K562 (cell line): Measurements from ENCODE around the gene GFRA1. TPM values are rescaled to one million over a fixed set of nuclear protein-coding genes. Genes with fewer than 3 reads are reported as not detected.

Experiments
- ATAC-seq: fragments of 200-7000 bp; cut with Tn5 transposase; 3 replicates; pipeline ENCODE4 v1.9.1; 2020; ENCODE audit warnings: moderate library complexity
- BruUV-seq: library from RNA; stranded (reverse); fragments of 400-500 nt; replicated peaks from 2 replicates; lab custom pipeline; 2021; lab: Mats Ljungman, UMichigan
- CTCF ChIA-PET: fragments of 300-600 bp; formaldehyde crosslinking; extraction: SDS; loops from one replicate; lab custom pipeline; 2021; ENCODE audit warnings: low intra/inter-chr PET ratio; lab: Yijun Ruan, JAX
- POLR2A ChIA-PET: fragments of 300-600, 350-650 bp; sonication (Branson Sonifier 250); formaldehyde crosslinking; extraction: SDS; loops from one replicate; lab custom pipeline; 2021; ENCODE audit warnings: antibody characterized with exemption, inconsistent platforms; lab: Yijun Ruan, JAX
- DNase-seq, 4 experiments: peaks; one replicate each; pipeline versions ENCODE4 v3.0.0 to v3.0.0-alpha.2; 2011 to 2018; ENCODE audit warnings: low spot score in 3 of 4, mixed read lengths in 3 of 4; ENCODE audit errors: extremely low read depth in 1 of 4
- FAIRE-seq: peaks from 2 replicates; lab custom pipeline; 2011; peaks lifted over from hg19 to GRCh38; lab: Jason Lieb, UNC
- H2AFZ ChIP-seq: 2 replicates; pipeline ENCODE4 v1.6.0; 2011; ENCODE audit warnings: low read depth, low read length, control low read depth, inconsistent platforms
- H3K27ac ChIP-seq: fragments of 200-600 bp; 3 replicates; pipeline ENCODE4 v1.8.0; 2011; ENCODE audit warnings: low read depth, mild to moderate bottlenecking, control low read depth, inconsistent platforms, low read length, moderate library complexity, mixed read lengths; ENCODE audit errors: extremely low read depth
- H3K27me3 ChIP-seq, 2 experiments: fragments of 300-600 bp in 1 of 2; 2 replicates in 1 of 2; 3 replicates in 1 of 2; pipeline versions ENCODE4 v1.6.0 to v1.8.0; 2011; ENCODE audit warnings: inconsistent platforms in 2 of 2, low read length in 2 of 2, mild to moderate bottlenecking in 1 of 2, mixed read lengths in 1 of 2, moderate library complexity in 1 of 2; ENCODE audit not compliant: control insufficient read depth in 2 of 2, insufficient read depth in 2 of 2
- H3K36me3 ChIP-seq: fragments of 300-600 bp; 3 replicates; pipeline ENCODE4 v1.8.0; 2011; ENCODE audit warnings: mild to moderate bottlenecking, low read length, inconsistent platforms; ENCODE audit not compliant: control insufficient read depth, insufficient read depth
- H3K4me1 ChIP-seq, 2 experiments: fragments of 200-600 bp in 1 of 2; replicated peaks in 1 of 2; 2 replicates in 1 of 2; 3 replicates in 1 of 2; pipeline versions ENCODE4 v1.5.1 to v1.8.0; 2011; ENCODE audit warnings: inconsistent platforms in 2 of 2, low read length in 2 of 2, mild to moderate bottlenecking in 1 of 2, mixed read lengths in 1 of 2, moderate library complexity in 1 of 2; ENCODE audit not compliant: control insufficient read depth in 2 of 2, insufficient read depth in 2 of 2
- H3K4me2 ChIP-seq: 2 replicates; pipeline ENCODE4 v1.6.1; 2011; ENCODE audit warnings: low read length, control low read depth, inconsistent platforms, mixed read lengths; ENCODE audit not compliant: insufficient read depth
- H3K4me3 ChIP-seq: fragments of 200-600 bp; sonication (generic), shearing (Covaris generic); 2 replicates; pipeline ENCODE4 v1.5.1; 2016; ENCODE audit warnings: control low read depth, inconsistent platforms
- H3K79me2 ChIP-seq: fragments of 200-600 bp; 3 replicates; pipeline ENCODE4 v1.8.0; 2011; ENCODE audit warnings: low read length, inconsistent platforms; ENCODE audit not compliant: control insufficient read depth, insufficient read depth
- H3K9ac ChIP-seq, 2 experiments: 2 replicates each; pipeline versions ENCODE4 v1.6.0 to v1.6.1; 2011; ENCODE audit warnings: low read depth in 2 of 2, low read length in 2 of 2, control low read depth in 1 of 2, inconsistent platforms in 1 of 2, mild to moderate bottlenecking in 1 of 2, mixed read lengths in 1 of 2; ENCODE audit not compliant: insufficient read depth in 1 of 2
- H3K9me1 ChIP-seq: one replicate; pipeline ENCODE4 v1.6.0; 2011; ENCODE audit warnings: inconsistent platforms, mild to moderate bottlenecking, low read length, moderate library complexity; ENCODE audit not compliant: control insufficient read depth, insufficient read depth
- H3K9me3 ChIP-seq: replicated peaks from 2 replicates; pipeline ENCODE4 v1.5.1; 2011; ENCODE audit warnings: low read depth, low read length, inconsistent platforms; ENCODE audit not compliant: control insufficient read depth, insufficient read depth
- H4K20me1 ChIP-seq: replicated peaks from 2 replicates; pipeline ENCODE4 v1.6.1; 2011; ENCODE audit warnings: low read length, inconsistent platforms, mixed read lengths; ENCODE audit not compliant: control insufficient read depth, insufficient read depth
- CREB3 ChIP-seq: fragments of 450-650 bp; conservative IDR thresholded peaks from 2 replicates; pipeline ENCODE4 v1.6.1; 2016; ENCODE audit warnings: missing genetic modification characterization, low read depth, mild to moderate bottlenecking, missing compliant biosample characterization, moderate library complexity
- HOXB6 ChIP-seq: fragments of 250-450 bp; sonication (Bioruptor Pico); IDR thresholded peaks from 2 replicates; pipeline ENCODE4 v1.5.1; 2022; ENCODE audit warnings: mild to moderate bottlenecking, borderline replicate concordance
- NFIC ChIP-seq: fragments of 450-650 bp; IDR thresholded peaks from 2 replicates; pipeline ENCODE4 v1.6.1; 2017; ENCODE audit warnings: mild to moderate bottlenecking, inconsistent platforms
- RB1 ChIP-seq: fragments of 450-650 bp; IDR thresholded peaks from 2 replicates; pipeline ENCODE4 v1.6.1; 2017; ENCODE audit warnings: low read depth, mild to moderate bottlenecking
- TCF3 ChIP-seq: sonication (generic); formaldehyde crosslinking; IDR thresholded peaks from 2 replicates; pipeline ENCODE4 v1.4.0; 2020; ENCODE audit warnings: mild to moderate bottlenecking, missing genetic modification reagents
- ZNF316 ChIP-seq: fragments of 450-650 bp; IDR thresholded peaks from 2 replicates; pipeline ENCODE4 v1.6.1; 2016
- WGBS: fragments of 100-300 bp; shearing (Covaris generic); methylation state at CpG from one replicate; pipeline ENCODE4 v1.1.6; 2016; ENCODE audit warnings: low coverage, mixed read lengths; ENCODE audit not compliant: insufficient coverage; ENCODE audit errors: missing lambda C conversion rate; 5-methylcytosine and 5-hydroxymethylcytosine counted together
- in situ Hi-C: fragments of 300-500 bp; cut with MboI; formaldehyde crosslinking; loops from 4 replicates; pipeline ENCODE4 v1.15.0; 2018; ENCODE audit warnings: inconsistent platforms, mixed read lengths
- intact Hi-C: fragments of 100-400 bp; cut with micrococcal nuclease; formaldehyde crosslinking; loops from 2 replicates; pipeline ENCODE4 v1.14.2; 2022
- polyA plus RNA-seq, 8 experiments: library from polyadenylated mRNA; depleted of rRNA in 4 of 8; stranded (reverse) in 5 of 8; unstranded in 3 of 8; fragments of >200 nt; fragmentation: Nextera tagmentation in 2 of 8; fragmentation: Illumina TruSeq in 1 of 8; extraction: Ambion mirVana in 2 of 8; extraction: Trizol in 1 of 8; gene quantifications; 2 replicates each; pipeline versions ENCODE4 v1.2.1 to v1.2.3, GENCODE V29; 2011 to 2014; ENCODE audit warnings: inconsistent platforms in 1 of 8, missing spikeins in 1 of 8
- total RNA-seq, 7 experiments: library from RNA; depleted of rRNA in 6 of 7; stranded (reverse); fragments of >200 nt in 6 of 7; fragmentation: Illumina TruSeq in 2 of 7; extraction: Trizol in 2 of 7; gene quantifications; 2 replicates each; pipeline versions ENCODE4 v1.2.1 to v1.2.3, GENCODE V29; 2011 to 2021; ENCODE audit warnings: low replicate concordance in 1 of 7
- TF ChIP-seq, protein P1 (sequence below): fragments of 250-450 bp; sonication (Bioruptor Pico); IDR thresholded peaks from 2 replicates; pipeline ENCODE4 v1.5.1; 2021; ENCODE audit warnings: mild to moderate bottlenecking

The GFRA1 gene
- total and polyA plus RNA-seq, 9 of the 15 experiments (the other 6 are each of a cell fraction or from before 2014, with no cell fraction given) = 0.04 TPM; not detected in 8

DNA sequence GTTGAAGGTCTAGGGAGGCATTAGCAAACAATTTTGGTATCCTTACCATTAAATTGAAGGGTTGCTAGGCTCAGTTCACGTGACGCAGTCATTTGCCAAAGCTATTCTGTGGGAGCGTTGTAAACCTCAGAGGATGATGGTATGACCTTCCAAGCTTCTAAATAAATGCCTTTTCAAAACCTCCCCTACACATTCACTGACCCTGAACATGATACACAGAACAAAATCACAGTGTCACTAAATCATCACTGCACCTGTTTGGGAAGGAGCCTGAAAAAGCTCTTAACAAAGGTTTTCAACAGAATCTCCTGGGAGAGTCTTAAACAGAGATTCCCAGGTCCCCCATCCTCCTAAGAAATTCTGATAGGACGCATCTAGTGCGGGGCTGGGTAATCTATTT lies 38.0 kb upstream of the GFRA1 start (continued):
- TF ChIP-seq HOXB6 (CRISPR knock-in tag) = no peak
- TF ChIP-seq TCF3 = no peak
- no peak for TF ChIP-seq RB1
- TF ChIP-seq ZNF316 = no peak
- TF ChIP-seq, protein P1, sequence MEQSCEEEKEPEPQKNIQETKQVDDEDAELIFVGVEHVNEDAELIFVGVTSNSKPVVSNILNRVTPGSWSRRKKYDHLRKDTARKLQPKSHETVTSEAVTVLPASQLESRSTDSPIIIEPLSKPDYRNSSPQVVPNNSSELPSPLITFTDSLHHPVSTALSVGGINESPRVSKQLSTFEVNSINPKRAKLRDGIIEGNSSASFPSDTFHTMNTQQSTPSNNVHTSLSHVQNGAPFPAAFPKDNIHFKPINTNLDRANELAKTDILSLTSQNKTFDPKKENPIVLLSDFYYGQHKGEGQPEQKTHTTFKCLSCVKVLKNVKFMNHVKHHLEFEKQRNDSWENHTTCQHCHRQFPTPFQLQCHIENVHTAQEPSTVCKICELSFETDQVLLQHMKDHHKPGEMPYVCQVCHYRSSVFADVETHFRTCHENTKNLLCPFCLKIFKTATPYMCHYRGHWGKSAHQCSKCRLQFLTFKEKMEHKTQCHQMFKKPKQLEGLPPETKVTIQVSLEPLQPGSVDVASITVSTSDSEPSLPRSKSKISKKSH = no peak
- no peak for TF ChIP-seq CREB3 (tag)

DNA sequence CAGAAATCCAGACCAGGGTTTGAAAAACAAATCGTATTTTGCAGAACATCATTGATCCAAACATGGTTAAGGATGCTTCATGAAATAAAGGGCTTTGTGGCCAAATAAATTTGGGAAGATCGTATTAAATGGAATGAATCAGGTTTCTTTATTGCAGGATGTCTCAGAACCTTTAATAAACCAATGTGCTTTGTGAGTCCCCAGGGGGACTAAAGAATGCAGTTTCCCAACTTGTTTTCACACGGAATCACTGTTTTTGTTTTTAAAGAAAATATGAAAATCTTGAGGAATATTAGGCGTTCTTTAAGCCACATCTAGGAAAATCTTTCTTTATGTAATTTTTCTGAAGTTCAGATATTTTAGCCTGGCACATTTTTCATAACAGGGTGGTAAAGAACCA lies 34.4 kb upstream of the GFRA1 start:
- intact Hi-C loops = no loop called here
- H3K9me3 ChIP-seq = no peaks in the 10 kb centered on the region
- H3K36me3 ChIP-seq = no peaks in the 10 kb centered on the region
- TF ChIP-seq RB1 (no peak), NFIC (no peak)
- TF ChIP-seq, all 486 proteins: peak for 0
- no peaks in the 10 kb centered on the region for H3K79me2 ChIP-seq
- ATAC-seq = no peak
- in situ Hi-C loops = no loop called here
- H3K9ac ChIP-seq = no peak overlapping the region
- no peak overlapping the region for H3K4me3 ChIP-seq
- no peak for DNase-seq
- H3K9me1 ChIP-seq = no peaks in the 10 kb centered on the region
- H4K20me1 ChIP-seq = no peaks in the 10 kb centered on the region
- FAIRE-seq = no peak
- H3K27ac ChIP-seq = no peak overlapping the region
- no peaks in the 10 kb centered on the region for H3K27me3 ChIP-seq
- no peak overlapping the region for H3K4me2 ChIP-seq
- ChIA-PET POLR2A (no interaction called here), CTCF (no interaction called here)
- WGBS = 0% methylated on average over 4 of the region's 4 CpGs
- BruUV-seq = no TSS peak
- no peaks in the 10 kb centered on the region for H3K4me1 ChIP-seq
- no peak overlapping the region for H2AFZ ChIP-seq
